Activated effector memory CD4-positive, alpha-beta T cell treated with anti-CD3 and anti-CD28 coated beads, Interleukin-2, amount 50 U/mL, for 16 hours (primary cell): ENCODE results near the gene GOLIM4.
"Not testable (repeated sequence)": the region's sequence is repeated elsewhere in the genome, so short reads cannot be mapped to it uniquely, and the experiment has no call there.

Experiments
- DNase-seq: peaks from one replicate; pipeline ENCODE4 v3.0.0-alpha.2; 2020

Gene GOLIM4

GRCh38 chr3:168073842-168074605 lies 21.7 kb downstream of the GOLIM4 start:
- no peak for DNase-seq

DNA sequence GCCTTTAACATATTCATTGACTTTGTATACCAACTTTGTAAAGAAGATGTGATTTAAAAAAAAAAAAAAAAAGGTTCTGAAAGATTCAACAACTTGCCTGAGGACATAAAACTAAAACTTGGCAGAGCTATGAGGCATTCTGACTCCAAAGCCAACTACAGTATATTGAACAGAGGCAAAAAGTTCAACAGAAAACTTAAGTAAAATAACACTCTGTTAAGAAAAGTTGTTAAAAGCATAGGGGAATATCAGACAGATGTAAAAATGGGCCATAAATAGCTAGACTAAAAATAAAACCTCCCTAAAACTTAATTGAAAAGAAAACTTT lies 23.4 kb downstream of the GOLIM4 start:
- no peak for DNase-seq

GRCh38 chr3:168071591-168072322 lies 24.0 kb downstream of the GOLIM4 start:
- DNase-seq = no peak

GRCh38 chr3:168070919-168071318 lies 24.8 kb downstream of the GOLIM4 start:
- DNase-seq = no peak

DNA sequence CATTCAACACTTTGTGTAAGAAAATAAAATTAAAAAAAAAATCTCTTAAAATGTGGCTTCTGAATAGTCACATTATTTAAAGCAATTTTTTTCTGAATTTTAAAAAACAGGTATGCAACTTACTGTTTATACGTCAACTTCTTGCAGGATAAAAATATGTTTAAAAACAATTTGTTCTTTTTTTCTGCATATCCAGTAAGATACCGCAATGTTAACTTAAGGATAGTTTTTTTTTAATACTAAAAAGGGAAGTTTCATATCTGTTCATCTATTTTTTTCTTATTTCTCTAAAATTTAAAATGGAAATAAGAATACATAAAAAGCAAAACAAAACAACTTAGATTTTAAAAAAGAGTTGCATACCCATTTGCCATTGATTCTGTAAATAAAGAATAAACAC lies 27.4 kb downstream of the GOLIM4 start:
- no peak for DNase-seq

GRCh38 chr3:168066882-168067281 lies 28.8 kb downstream of the GOLIM4 start:
- no peak for DNase-seq

DNA sequence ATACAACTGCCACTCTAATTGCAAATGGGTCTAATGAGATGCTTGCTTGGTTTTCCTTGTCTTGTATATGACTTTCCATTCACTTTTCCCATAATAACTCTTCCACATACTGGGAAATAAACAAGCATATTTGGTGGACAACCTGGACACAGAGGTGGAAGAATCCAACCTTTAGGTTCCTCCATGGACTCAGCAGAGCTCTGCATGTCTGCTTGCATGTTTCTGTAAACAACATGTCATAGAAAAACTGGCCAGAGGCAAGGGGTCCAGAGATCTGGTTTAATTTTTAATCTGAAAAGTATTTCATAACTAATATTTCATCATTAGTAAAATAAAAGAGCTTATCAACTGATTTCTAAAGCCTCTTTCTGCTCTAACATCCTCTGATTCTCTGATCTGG lies 30.2 kb downstream of the GOLIM4 start:
- no peak for DNase-seq

DNA sequence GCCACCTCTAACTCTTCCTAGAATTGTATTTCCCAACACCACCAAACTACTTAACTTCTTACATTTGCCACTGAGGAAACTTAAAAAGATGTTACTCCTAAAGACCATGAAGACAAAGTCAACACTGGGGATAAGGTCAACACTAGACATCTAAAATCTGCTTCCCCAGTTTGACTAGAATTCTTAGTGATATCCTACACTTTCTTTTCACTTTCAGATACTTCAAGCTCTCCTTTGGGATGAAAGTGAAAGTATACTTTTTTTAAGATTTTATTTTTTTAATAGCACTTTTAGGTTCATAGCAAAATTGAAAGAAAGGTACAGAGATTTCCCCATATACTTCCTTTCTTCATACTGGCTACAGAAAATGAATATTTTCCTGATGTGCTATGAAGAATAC lies 32.6 kb downstream of the GOLIM4 start:
- no peak for DNase-seq

- no peak for DNase-seq
Observed at GRCh38 chr3:168062679-168063078, 33.0 kb downstream of the GOLIM4 start.

DNA sequence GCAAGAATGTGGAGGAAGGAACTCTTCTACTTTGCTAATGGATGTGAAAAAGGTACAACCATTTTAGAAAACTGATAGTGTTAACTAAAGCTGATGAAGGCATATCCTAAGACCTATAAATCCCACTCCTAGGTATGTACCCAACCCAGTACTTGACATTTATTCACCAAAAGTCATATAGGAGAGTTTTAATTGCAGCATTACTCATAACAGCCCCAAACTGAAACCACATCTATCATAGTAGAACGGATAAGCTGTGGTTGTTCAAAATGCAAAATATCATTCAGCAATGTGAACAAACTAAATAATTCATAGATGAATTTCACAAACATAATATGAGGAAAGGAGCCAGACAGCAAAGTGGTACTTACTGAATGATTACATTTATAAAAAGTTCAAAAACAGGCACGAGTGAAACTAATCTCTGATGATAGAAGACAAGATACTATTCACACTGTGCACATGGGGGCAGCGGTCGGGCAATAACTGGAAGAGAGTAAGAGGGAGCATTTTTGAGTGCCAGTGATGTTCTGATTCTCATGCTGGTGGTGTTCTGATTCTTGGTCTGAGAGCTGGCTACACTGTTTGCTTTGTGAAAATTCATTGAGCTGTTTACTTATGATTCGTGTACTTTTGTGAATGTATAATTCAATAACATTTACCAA lies 34.3 kb downstream of the GOLIM4 start:
- no peak for DNase-seq

DNA sequence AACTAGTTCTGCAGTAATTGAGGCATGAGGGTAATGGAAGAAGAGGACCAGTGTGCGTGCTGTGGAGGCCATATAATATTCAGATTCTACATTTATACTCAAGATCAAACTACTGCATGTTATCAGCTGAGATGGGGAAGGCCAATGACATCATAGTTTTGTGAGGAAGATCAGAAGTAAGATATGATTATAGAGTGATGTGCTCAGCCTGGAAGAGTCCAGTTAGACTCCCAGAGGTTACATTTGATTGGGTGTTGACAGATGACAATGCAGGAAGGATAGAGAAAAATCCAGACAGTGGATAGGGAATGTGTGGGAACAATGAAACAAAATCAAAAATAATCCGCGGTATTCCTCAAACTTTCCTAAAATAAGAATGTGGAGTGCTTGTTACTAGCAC lies 35.4 kb downstream of the GOLIM4 start:
- no peak for DNase-seq

- DNase-seq = no peak
Observed at GRCh38 chr3:168058481-168058880, 37.2 kb downstream of the GOLIM4 start.

DNA sequence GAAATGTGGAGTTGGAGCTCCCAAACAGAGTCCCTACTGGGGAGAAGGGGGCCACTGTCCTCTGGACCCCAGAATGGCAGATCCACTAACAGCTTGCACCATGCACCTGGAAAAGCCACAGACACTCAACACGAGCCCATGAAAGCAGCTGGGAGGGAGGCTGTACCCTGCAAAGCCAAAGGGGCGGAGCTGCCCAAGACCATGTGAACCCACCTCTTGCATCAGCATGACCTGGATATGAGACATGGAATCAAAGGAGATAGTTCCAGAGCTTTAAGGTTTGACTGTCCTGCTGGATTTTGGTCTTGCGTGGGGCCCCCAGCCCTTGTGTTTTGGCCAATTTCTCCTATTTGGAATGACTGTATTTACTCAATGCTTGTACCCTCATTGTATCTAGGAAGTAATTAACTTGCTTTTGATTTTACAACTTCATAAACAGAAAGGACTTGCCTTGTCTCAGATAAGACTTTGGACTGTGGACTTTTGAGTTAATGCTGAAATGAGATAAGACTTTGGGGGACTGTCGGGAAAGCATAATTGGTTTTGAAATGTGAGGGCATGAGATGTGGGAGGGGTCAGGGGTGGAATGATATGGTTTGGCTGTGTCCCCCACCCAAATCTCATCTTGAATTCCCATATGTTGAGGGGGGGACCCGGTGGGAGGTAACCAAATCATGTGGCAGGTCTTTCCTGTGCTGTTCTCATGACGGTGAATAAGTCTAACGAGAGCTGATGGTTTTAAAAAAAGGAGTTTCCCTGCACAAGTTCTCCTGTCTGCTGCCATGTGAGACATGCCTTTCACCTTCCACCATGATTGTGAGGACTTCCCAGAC lies 39.1 kb downstream of the GOLIM4 start:
- DNase-seq = not testable (repeated sequence)

DNA sequence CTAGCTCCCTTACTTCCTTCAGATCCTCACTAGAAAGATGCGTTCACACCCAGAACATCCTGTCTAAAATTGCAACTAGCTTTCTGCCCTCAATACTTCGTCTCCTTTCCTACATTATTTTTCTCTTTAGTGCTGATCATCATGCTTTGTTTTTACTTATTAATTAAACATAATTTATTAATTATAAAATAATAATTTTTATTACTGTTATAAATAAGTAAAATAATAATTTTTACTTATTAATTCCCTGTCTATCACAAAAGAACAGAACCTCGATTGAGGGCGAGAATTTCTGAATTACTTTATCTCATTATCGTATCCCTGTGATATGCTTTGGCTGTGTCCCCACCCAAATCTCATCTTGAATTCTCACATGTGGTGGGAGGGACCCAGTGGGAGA lies 41.3 kb downstream of the GOLIM4 start:
- no peak for DNase-seq

DNA sequence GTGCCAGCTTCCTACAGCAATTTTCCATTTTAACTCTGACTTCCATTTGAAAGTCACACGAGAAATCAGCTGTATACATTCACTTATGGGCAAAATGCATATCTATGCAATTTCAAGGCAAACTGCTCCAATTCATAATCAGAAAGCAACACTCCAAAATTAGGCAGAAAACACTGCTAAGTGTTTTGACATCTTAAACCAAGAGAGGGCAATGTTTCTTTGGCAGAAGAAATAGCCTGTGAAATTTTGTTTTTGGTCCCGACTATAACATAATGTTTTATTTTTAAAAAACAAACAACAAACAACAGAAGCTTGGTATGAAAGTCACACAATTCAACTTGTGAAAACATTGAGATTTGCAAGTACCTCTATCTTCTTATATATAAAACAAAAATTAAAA lies 42.6 kb downstream of the GOLIM4 start:
- no peak for DNase-seq

DNA sequence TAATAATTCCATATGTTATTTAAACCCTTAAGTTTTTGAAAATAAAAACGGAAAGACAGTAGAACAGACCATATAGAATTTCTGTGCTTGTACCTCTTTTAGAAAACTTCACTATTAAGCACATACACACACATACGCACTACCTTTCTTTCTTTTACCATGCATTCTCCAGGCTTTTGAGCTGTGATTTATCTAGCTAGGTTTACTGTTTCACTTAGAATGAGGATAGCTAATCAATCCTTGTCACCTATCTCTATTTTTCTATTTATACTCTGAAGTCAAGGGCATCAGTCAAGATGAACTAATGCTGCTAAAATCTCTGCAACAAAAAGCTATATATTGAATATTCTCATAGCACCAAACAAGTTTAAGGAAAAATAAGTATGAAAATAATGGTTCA lies 43.2 kb downstream of the GOLIM4 start:
- no peak for DNase-seq

DNA sequence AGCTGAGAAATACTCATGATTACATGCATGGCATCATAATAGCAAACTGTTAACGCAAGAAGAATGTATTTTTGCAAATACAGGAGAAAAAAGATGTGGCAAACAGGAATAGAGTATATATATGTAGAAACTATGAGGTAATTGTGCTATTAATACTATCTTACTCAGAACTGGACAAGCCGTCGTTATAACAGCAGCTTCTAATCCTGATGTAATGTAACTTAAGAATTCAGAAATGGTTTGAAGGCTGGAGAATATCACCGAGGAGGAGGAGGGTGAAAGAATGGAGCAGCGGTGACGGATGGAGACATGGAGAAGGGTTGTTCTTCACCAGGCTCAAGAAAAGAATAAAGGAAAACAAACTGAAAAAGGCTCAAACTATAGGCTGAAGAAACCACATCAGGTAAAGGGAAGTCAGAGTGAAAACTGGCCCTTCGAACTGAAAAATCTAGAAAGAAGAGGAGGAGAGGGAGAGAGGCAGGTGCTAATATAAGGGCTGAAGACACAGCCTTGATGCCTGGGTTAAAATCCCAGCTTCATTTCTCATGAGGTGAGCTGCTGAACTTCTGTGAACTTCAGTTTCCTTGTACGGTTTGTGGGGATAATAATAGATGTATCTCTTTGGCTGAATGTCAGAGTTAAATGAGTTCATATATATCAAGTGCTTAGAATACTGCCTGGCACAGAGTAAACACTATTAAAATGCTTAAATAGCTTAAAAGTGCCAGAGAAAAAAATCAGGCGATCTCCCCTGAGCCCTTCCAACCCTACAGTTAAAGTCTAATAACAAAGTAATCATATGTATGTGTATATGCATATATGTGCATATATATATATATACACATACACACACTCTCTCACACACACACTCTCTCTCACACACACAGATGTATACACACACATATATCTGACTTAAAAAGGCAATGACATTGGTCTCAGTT lies 43.9 kb downstream of the GOLIM4 start:
- no peak for DNase-seq

DNA sequence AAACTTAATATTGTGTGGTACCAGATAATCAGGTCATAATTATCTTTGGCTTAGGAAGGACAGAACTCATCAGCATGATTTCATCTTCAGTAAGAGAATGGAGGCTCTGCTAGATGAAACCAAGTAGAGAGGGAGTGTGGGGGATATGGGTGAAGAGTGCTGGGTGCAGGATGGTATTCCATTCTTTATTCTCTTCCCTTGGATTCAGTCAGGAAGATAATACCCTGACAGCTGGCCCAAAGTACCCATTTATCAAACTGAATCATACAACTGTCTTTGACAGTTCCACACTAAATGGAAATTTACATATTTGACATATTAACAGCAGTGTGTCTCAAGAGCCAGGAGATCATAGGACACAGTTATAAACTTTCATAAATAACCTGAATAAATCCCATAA lies 44.7 kb downstream of the GOLIM4 start:
- no peak for DNase-seq

- no peak for DNase-seq
Observed at GRCh38 chr3:168049367-168049974, 46.3 kb downstream of the GOLIM4 start.

DNA sequence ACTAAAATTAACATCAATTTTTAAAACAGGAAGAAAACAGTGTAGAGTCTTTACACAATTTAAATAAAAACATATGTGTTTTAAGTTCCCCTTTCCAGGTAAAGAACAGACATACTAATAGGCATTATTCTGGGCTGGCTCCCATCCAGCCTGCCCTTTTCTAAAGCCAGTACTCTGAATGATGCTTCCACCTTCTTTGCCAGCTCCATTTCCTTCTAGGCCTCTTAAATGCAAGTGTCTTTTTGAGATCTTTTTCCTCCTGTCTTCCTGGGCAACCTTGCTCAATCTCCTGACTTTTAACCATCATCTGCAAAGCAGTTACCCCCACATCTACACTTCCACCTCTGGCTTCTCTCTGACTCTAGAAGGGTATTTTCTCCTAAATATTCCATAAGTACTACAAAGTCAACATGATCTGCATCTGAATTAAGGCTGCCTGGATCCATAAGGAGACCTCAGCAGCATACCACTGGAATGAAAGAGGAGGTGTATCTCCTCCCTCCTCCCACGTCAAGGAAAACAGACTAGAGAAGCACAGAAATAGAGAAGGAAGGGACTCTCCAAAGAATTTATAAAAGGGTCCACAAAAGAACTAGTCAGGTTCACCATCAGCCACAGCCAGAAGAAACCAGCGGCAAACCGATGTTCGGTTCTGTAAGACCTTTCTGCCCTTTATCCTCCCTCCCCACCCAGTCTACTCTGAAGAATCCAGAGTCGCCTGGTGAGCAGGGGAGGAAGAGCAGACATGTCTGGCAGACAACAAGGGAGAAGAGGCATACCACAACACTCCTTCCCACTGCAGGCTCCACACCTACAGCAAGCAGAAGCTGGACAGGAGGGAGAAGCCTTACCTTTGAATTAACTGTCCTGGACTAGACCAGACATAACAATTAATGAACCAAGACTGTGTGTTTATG lies 47.1 kb downstream of the GOLIM4 start:
- no peak for DNase-seq

DNA sequence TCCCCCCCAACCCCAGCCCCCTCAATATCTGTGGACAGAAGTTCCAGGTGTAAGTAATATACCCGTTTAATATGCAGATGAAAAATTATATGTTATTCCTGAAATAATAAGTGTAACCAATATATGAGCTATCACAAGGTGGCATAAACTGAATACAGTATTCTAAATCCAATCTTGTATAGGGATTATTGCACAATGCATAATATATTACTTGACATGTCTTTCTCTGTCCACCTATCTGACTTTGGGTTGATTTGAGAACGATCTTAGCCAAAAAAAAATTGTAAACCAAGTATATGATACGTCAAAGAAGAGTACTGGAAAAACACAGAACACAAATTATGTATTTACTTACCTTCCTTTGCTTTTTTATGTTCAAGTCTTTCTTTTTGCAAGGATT lies 47.8 kb downstream of the GOLIM4 start:
- DNase-seq = no peak
